ENCODE results near the gene ZNF764.
"Not testable (repeated sequence)": the region's sequence is repeated elsewhere in the genome, so short reads cannot be mapped to it uniquely, and the experiment has no call there.

The ZNF764 gene

GRCh38 chr16:30557957-30558788 is at the start of gene ZNF764:
Gene ZNF764, minus strand, starts transcription at chr16:30558374. Its CDS starts 192 bp downstream, at chr16:30558182.
- peak; percentile 94 for DNase-seq (ENCODE audit: low read depth)

- DNase-seq (ENCODE audit: low read depth): no peak
These were observed 47.8 kb upstream of the ZNF764 start for GRCh38 chr16:30606004-30606403.

- DNase-seq (ENCODE audit: low read depth): no peak
These were observed 47.0 kb upstream of the ZNF764 start for GRCh38 chr16:30605158-30605557.

- no peak for DNase-seq (ENCODE audit: low read depth)
These were observed 46.3 kb upstream of the ZNF764 start for GRCh38 chr16:30604316-30604947.

- no peak for DNase-seq (ENCODE audit: low read depth)
These were observed 45.8 kb upstream of the ZNF764 start for GRCh38 chr16:30603945-30604315.

- no peak for DNase-seq (ENCODE audit: low read depth)
These were observed 44.6 kb upstream of the ZNF764 start for GRCh38 chr16:30602616-30603277.

- no peak for DNase-seq (ENCODE audit: low read depth)
These were observed 43.8 kb upstream of the ZNF764 start for GRCh38 chr16:30601966-30602365.

- DNase-seq (ENCODE audit: low read depth): no peak
These were observed 42.8 kb upstream of the ZNF764 start for GRCh38 chr16:30600929-30601328.

GRCh38 chr16:30600215-30600614 is 42.0 kb upstream of the ZNF764 start:
- DNase-seq (ENCODE audit: low read depth): no peak

- no peak for DNase-seq (ENCODE audit: low read depth)
These were observed 34.7 kb upstream of the ZNF764 start for GRCh38 chr16:30592871-30593270.

- DNase-seq (ENCODE audit: low read depth): not testable (repeated sequence)
These were observed 32.7 kb upstream of the ZNF764 start for GRCh38 chr16:30590869-30591268.

GRCh38 chr16:30589582-30589981 is 31.4 kb upstream of the ZNF764 start:
- not testable (repeated sequence) for DNase-seq (ENCODE audit: low read depth)

- DNase-seq (ENCODE audit: low read depth): no peak
These were observed 30.5 kb upstream of the ZNF764 start for GRCh38 chr16:30588651-30589050.

GRCh38 chr16:30585400-30586191 is 27.4 kb upstream of the ZNF764 start, which contains the start of gene ZNF785:
Gene ZNF785, minus strand, starts transcription at chr16:30585697. Its CDS starts 86 bp downstream, at chr16:30585611.
- peak; percentile 80 for DNase-seq (ENCODE audit: low read depth)

GRCh38 chr16:30585022-30585399 is 26.8 kb upstream of the ZNF764 start:
- DNase-seq (ENCODE audit: low read depth): no peak

- DNase-seq (ENCODE audit: low read depth): no peak
These were observed 24.6 kb upstream of the ZNF764 start for GRCh38 chr16:30582611-30583340.

- no peak for DNase-seq (ENCODE audit: low read depth)
These were observed 23.3 kb upstream of the ZNF764 start for GRCh38 chr16:30581457-30581856.

- no peak for DNase-seq (ENCODE audit: low read depth)
These were observed 16.5 kb upstream of the ZNF764 start for GRCh38 chr16:30574678-30575077.

- peak; percentile 87 for DNase-seq (ENCODE audit: low read depth)
These were observed 13.5 kb upstream of the ZNF764 start, which contains the start of gene ZNF688 for GRCh38 chr16:30571445-30572322. Gene ZNF688, minus strand, starts transcription at chr16:30571714. Its CDS starts 85 bp downstream, at chr16:30571629.
